Measurements from ENCODE around the gene SLC36A1. TPM values are rescaled to one million over a fixed set of nuclear protein-coding genes. Genes with fewer than 3 reads are reported as not detected.
"Not testable (repeated sequence)": the region's sequence is repeated elsewhere in the genome, so short reads cannot be mapped to it uniquely, and the experiment has no call there.

SLC36A1 gene
- polyA plus RNA-seq, 1 donor (not counting 4 experiments of a cell fraction or from before 2014, with no cell fraction given) = 9.6 TPM

- Histone ChIP-seq H3K9ac (ENCODE audit: control insufficient read depth, extremely low read depth, insufficient read depth, low read length) (no peak overlapping the region), H3K4me3 (ENCODE audit: control insufficient read depth in 2 of 3, extremely low read depth in 1 of 3, insufficient read depth in 2 of 3, low read depth in 1 of 3, low read length in 3 of 3) (no peak overlapping the region), H3K4me1 (ENCODE audit: control insufficient read depth, extremely low read depth, insufficient read depth, low read length) (no peaks in the 10 kb centered on the region), H3K9me1 (ENCODE audit: control insufficient read depth, extremely low read depth, insufficient read depth, low read length) (no peaks in the 10 kb centered on the region), H2AFZ (ENCODE audit: control insufficient read depth, low read length) (no peak overlapping the region), H3K27ac (ENCODE audit: control insufficient read depth, insufficient read depth, low read length) (no peak overlapping the region), H3K36me3 (ENCODE audit: control insufficient read depth in 2 of 2, extremely low read depth in 1 of 2, insufficient read depth in 2 of 2, low read length in 2 of 2) (no peaks in the 10 kb centered on the region), H3K27me3 (ENCODE audit: control insufficient read depth, extremely low read depth, insufficient read depth, low read length) (no peaks in the 10 kb centered on the region), H3K9me3 (ENCODE audit: control insufficient read depth, low read depth, low read length) (no peaks in the 10 kb centered on the region), H4K20me1 (ENCODE audit: control insufficient read depth, extremely low read depth, insufficient read depth, low read length) (no peaks in the 10 kb centered on the region), H3K4me2 (ENCODE audit: control insufficient read depth, extremely low read depth, insufficient read depth, low read depth, low read length) (no peak overlapping the region), H3K79me2 (ENCODE audit: control insufficient read depth, insufficient read depth, low read length) (no peaks in the 10 kb centered on the region)
- no peak for FAIRE-seq
- no peak for DNase-seq (ENCODE audit: low read depth, low spot score)
- TF ChIP-seq CTCF (optimal IDR thresholded peaks at IDR 0.05 in 1 of 3, IDR thresholded peaks at IDR 0.05 in 1 of 3, conservative IDR thresholded peaks at IDR 0.05 in 1 of 3; ENCODE audit: extremely low read depth in 1 of 3, insufficient read depth in 2 of 3, low read length in 3 of 3) (no peak), EZH2 (IDR thresholded peaks at IDR 0.05; ENCODE audit: low read length) (no peak)
- dilution Hi-C loops (cut with MboI; ENCODE audit: extremely low pct_ligation_motif_present, low sequenced_read_pairs) = no loop called here
These were observed 22.4 kb upstream of the SLC36A1 start for GRCh38 chr5:151424892-151425523.

GRCh38 chr5:151426347-151426746, 21.1 kb upstream of the SLC36A1 start:
- FAIRE-seq = not testable (repeated sequence)

GRCh38 chr5:151427258-151427657, 20.1 kb upstream of the SLC36A1 start:
- DNase-seq (ENCODE audit: low read depth, low spot score) (no peak), FAIRE-seq (no peak)
- Histone ChIP-seq H3K79me2 (ENCODE audit: control insufficient read depth, insufficient read depth, low read length) (no peaks in the 10 kb centered on the region), H3K9me1 (ENCODE audit: control insufficient read depth, extremely low read depth, insufficient read depth, low read length) (no peaks in the 10 kb centered on the region), H3K27ac (ENCODE audit: control insufficient read depth, insufficient read depth, low read length) (no peak overlapping the region), H3K9ac (ENCODE audit: control insufficient read depth, extremely low read depth, insufficient read depth, low read length) (no peak overlapping the region), H3K27me3 (ENCODE audit: control insufficient read depth, extremely low read depth, insufficient read depth, low read length) (no peaks in the 10 kb centered on the region), H3K4me1 (ENCODE audit: control insufficient read depth, extremely low read depth, insufficient read depth, low read length) (no peaks in the 10 kb centered on the region), H3K9me3 (ENCODE audit: control insufficient read depth, low read depth, low read length) (no peaks in the 10 kb centered on the region), H4K20me1 (ENCODE audit: control insufficient read depth, extremely low read depth, insufficient read depth, low read length) (no peaks in the 10 kb centered on the region), H2AFZ (ENCODE audit: control insufficient read depth, low read length) (no peak overlapping the region), H3K4me2 (ENCODE audit: control insufficient read depth, extremely low read depth, insufficient read depth, low read depth, low read length) (no peak overlapping the region), H3K36me3 (ENCODE audit: control insufficient read depth in 2 of 2, extremely low read depth in 1 of 2, insufficient read depth in 2 of 2, low read length in 2 of 2) (no peaks in the 10 kb centered on the region), H3K4me3 (ENCODE audit: control insufficient read depth in 2 of 3, extremely low read depth in 1 of 3, insufficient read depth in 2 of 3, low read depth in 1 of 3, low read length in 3 of 3) (no peak overlapping the region)
- dilution Hi-C loops (cut with MboI; ENCODE audit: extremely low pct_ligation_motif_present, low sequenced_read_pairs) = no loop called here
- TF ChIP-seq CTCF (optimal IDR thresholded peaks at IDR 0.05 in 1 of 3, IDR thresholded peaks at IDR 0.05 in 1 of 3, conservative IDR thresholded peaks at IDR 0.05 in 1 of 3; ENCODE audit: extremely low read depth in 1 of 3, insufficient read depth in 2 of 3, low read length in 3 of 3) = no peak
- TF ChIP-seq EZH2 (IDR thresholded peaks at IDR 0.05; ENCODE audit: low read length) = no peak

More at GRCh38 chr5:151426347-151426746, 21.1 kb upstream of the SLC36A1 start:
- H3K9ac ChIP-seq (ENCODE audit: control insufficient read depth, extremely low read depth, insufficient read depth, low read length); dilution Hi-C loops (cut with MboI; ENCODE audit: extremely low pct_ligation_motif_present, low sequenced_read_pairs); H3K27me3 ChIP-seq (ENCODE audit: control insufficient read depth, extremely low read depth, insufficient read depth, low read length); H3K36me3 ChIP-seq (ENCODE audit: control insufficient read depth in 2 of 2, extremely low read depth in 1 of 2, insufficient read depth in 2 of 2, low read length in 2 of 2); H3K9me1 ChIP-seq (ENCODE audit: control insufficient read depth, extremely low read depth, insufficient read depth, low read length); H3K4me1 ChIP-seq (ENCODE audit: control insufficient read depth, extremely low read depth, insufficient read depth, low read length); H3K9me3 ChIP-seq (ENCODE audit: control insufficient read depth, low read depth, low read length); H2AFZ ChIP-seq (ENCODE audit: control insufficient read depth, low read length); H3K4me2 ChIP-seq (ENCODE audit: control insufficient read depth, extremely low read depth, insufficient read depth, low read depth, low read length); H4K20me1 ChIP-seq (ENCODE audit: control insufficient read depth, extremely low read depth, insufficient read depth, low read length); H3K79me2 ChIP-seq (ENCODE audit: control insufficient read depth, insufficient read depth, low read length); H3K27ac ChIP-seq (ENCODE audit: control insufficient read depth, insufficient read depth, low read length); DNase-seq (ENCODE audit: low read depth, low spot score); H3K4me3 ChIP-seq (ENCODE audit: control insufficient read depth in 2 of 3, extremely low read depth in 1 of 3, insufficient read depth in 2 of 3, low read depth in 1 of 3, low read length in 3 of 3): not testable (repeated sequence)
